GM18951 (cell line): ENCODE measurements around the gene TMEM164.

Source experiments
- POLR2A ChIP-seq: IDR thresholded peaks from 4 replicates; pipeline ENCODE4 v1.6.1; 2011; ENCODE audit warnings: mild to moderate bottlenecking; ENCODE audit not compliant: insufficient read length, insufficient read depth; ENCODE audit errors: extremely low read depth
- in situ Hi-C: fragments of 300-500 bp; cut with MboI; formaldehyde crosslinking; loops from one replicate; pipeline ENCODE4 v1.12.0; 2022; ENCODE audit warnings: low sequenced_read_pairs, mixed read lengths, inconsistent platforms; ENCODE audit not compliant: unreplicated experiment

The TMEM164 gene

GRCh38 chrX:110145854-110146253, 142.9 kb downstream of the TMEM164 start:
- in situ Hi-C loops: no loop called here
- no peak for TF ChIP-seq POLR2A

DNA sequence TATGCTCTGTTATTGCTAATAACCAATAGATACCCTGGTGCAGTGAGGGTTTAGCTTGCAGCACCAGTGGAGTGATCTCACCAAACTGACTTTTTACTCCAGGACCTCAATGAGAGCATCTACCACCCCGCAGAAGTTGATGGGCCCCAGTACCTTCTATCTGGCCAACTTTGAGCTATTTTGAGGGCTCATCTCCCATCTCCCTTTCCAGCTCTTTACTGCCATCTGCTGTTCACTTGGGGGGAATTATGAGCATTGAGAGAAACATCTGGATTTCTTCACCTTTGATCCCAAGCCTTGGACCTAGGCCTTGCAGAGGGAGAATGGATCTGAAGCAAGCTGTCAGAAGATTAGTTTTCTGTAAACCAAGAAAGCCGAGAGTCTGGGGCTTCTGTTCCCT, 143.6 kb downstream of the TMEM164 start:
- in situ Hi-C loops: no loop called here
- TF ChIP-seq POLR2A: no peak

- in situ Hi-C loops: loop anchor here (25.0 kb wide), 1 partner anchor 684 kb away; no protein-coding TSS in a partner anchor
- no peak for TF ChIP-seq POLR2A
Measured at GRCh38 chrX:110153244-110153643, 150.3 kb downstream of the TMEM164 start.

GRCh38 chrX:110153896-110154295, 151.0 kb downstream of the TMEM164 start:
- TF ChIP-seq POLR2A: no peak
- in situ Hi-C loops: loop anchor here (25.0 kb wide), 1 partner anchor 683 kb away; no protein-coding TSS in a partner anchor

GRCh38 chrX:110154328-110154727, 151.4 kb downstream of the TMEM164 start:
- in situ Hi-C loops: loop anchor here (25.0 kb wide), 1 partner anchor 683 kb away; no protein-coding TSS in a partner anchor

- in situ Hi-C loops: loop anchor here (25.0 kb wide), 1 partner anchor 682 kb away; no protein-coding TSS in a partner anchor
- no peak for TF ChIP-seq POLR2A
Measured at GRCh38 chrX:110155759-110156158, 152.8 kb downstream of the TMEM164 start.

GRCh38 chrX:110156167-110156754, 153.3 kb downstream of the TMEM164 start:
- in situ Hi-C loops: loop anchor here (25.0 kb wide), 1 partner anchor 681 kb away; no protein-coding TSS in a partner anchor
- TF ChIP-seq POLR2A: no peak

GRCh38 chrX:110157444-110157843, 154.5 kb downstream of the TMEM164 start:
- no peak for TF ChIP-seq POLR2A
- in situ Hi-C loops: loop anchor here (25.0 kb wide), 1 partner anchor 680 kb away; no protein-coding TSS in a partner anchor

GRCh38 chrX:110159235-110159634, 156.3 kb downstream of the TMEM164 start:
- TF ChIP-seq POLR2A: no peak
- in situ Hi-C loops: loop anchor here (25.0 kb wide), 1 partner anchor 678 kb away; no protein-coding TSS in a partner anchor

- no peak for TF ChIP-seq POLR2A
- in situ Hi-C loops: loop anchor here (5.0 to 25.0 kb wide), 2 partner anchors 242 to 677 kb away; no protein-coding TSS in a partner anchor
Measured at GRCh38 chrX:110159865-110160264, 157.0 kb downstream of the TMEM164 start.

DNA sequence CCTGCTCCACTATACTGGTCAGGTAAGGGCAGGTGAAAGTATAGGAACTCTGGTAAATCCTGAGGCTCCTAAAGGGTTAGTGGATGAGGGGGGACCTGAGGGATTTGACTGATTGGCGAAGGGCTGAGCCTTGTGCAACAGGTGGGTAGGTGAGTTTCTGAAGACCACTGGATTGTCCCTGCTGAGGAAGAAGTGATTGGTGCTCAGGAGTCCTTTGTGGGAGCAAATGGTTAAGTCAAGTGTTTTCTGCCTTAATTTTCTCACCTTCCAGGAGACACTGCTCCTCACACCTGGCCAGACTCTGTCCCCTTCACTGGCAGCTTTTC, 158.4 kb downstream of the TMEM164 start:
- in situ Hi-C loops: loop anchor here (5.0 to 25.0 kb wide), 2 partner anchors 241 to 676 kb away; no protein-coding TSS in a partner anchor
- TF ChIP-seq POLR2A: no peak

GRCh38 chrX:110162131-110162530, 159.2 kb downstream of the TMEM164 start:
- TF ChIP-seq POLR2A: no peak
- in situ Hi-C loops: loop anchor here (5.0 to 25.0 kb wide), 2 partner anchors 240 to 675 kb away; no protein-coding TSS in a partner anchor

DNA sequence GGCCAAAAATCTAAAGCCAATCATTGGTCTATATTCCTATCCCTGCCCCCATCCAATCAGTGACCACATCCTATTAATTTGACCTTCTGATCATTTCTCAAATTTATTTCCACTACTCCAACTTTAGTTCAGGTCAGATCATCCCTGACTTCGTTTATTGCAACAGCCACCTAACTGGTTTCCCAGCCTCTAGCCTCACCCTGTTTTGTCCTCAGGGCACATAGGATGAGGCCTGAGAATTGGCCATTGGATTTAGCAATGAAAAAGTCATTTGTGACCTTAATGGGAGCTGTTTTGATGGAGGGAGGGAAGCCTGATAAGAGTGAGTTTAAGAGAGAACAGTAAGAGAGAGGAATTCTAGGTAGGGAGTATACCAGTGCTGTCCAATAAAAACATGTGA, 160.0 kb downstream of the TMEM164 start:
- TF ChIP-seq POLR2A: no peak
- in situ Hi-C loops: loop anchor here (5.0 to 25.0 kb wide), 2 partner anchors 239 to 674 kb away; no protein-coding TSS in a partner anchor

- in situ Hi-C loops: loop anchor here (5.0 to 25.0 kb wide), 2 partner anchors 239 to 674 kb away; no protein-coding TSS in a partner anchor
- TF ChIP-seq POLR2A: no peak
Measured at GRCh38 chrX:110163488-110163887, 160.6 kb downstream of the TMEM164 start.
